DOHH2 (cell line): ENCODE data around the gene PROM2.

Source experiments
- CTCF ChIP-seq: fragments of 200-600 bp; sonication (generic); IDR thresholded peaks from one replicate; pipeline ENCODE4 v1.5.1; 2014; ENCODE audit warnings: antibody characterized with exemption, mild to moderate bottlenecking, low read depth, low read length; ENCODE audit not compliant: poor library complexity, severe bottlenecking
- EZH2phosphoT487 ChIP-seq: fragments of 200-600 bp; sonication (generic); IDR thresholded peaks from 2 replicates; pipeline ENCODE4 v1.6.1; 2017; ENCODE audit warnings: borderline replicate concordance, mild to moderate bottlenecking, antibody characterized with exemption, low read length, moderate library complexity, mixed read lengths

GRCh38 chr2:95238131-95238530, 36.1 kb upstream of the PROM2 start:
- TF ChIP-seq CTCF (no peak), EZH2phosphoT487 (no peak)
